KMS-11 (cell line): ENCODE measurements around the gene DBET.
"Not testable (repeated sequence)": the region's sequence is repeated elsewhere in the genome, so short reads cannot be mapped to it uniquely, and the experiment has no call there.

Source experiments
- H2AFZ ChIP-seq: fragments of 200-600 bp; sonication (generic); 2 replicates; pipeline ENCODE4 v1.6.1; 2016; ENCODE audit warnings: antibody characterized with exemption, mixed run types, low read depth
- H3K27ac ChIP-seq: fragments of 200-600 bp; sonication (generic); 2 replicates; pipeline ENCODE4 v1.6.1; 2016; ENCODE audit warnings: mild to moderate bottlenecking, mixed run types
- H3K27me3 ChIP-seq: fragments of 200-600 bp; sonication (generic); 2 replicates; pipeline ENCODE4 v1.6.1; 2017; ENCODE audit warnings: mild to moderate bottlenecking, low read depth, mixed run types, moderate library complexity; ENCODE audit not compliant: insufficient read depth
- H3K36me3 ChIP-seq: fragments of 200-600 bp; sonication (generic); 2 replicates; pipeline ENCODE4 v1.6.1; 2017; ENCODE audit warnings: mild to moderate bottlenecking, mixed run types; ENCODE audit not compliant: insufficient read depth
- H3K4me1 ChIP-seq: fragments of 200-600 bp; sonication (generic); 2 replicates; pipeline ENCODE4 v1.6.1; 2016; ENCODE audit warnings: mild to moderate bottlenecking, low read depth, mixed run types; ENCODE audit not compliant: poor library complexity, severe bottlenecking
- H3K4me2 ChIP-seq: fragments of 200-600 bp; sonication (generic); 2 replicates; pipeline ENCODE4 v1.7.0; 2016; ENCODE audit warnings: mild to moderate bottlenecking, mixed run types
- H3K4me3 ChIP-seq: fragments of 200-600 bp; sonication (generic); IDR thresholded peaks from 2 replicates; pipeline ENCODE4 v1.6.1; 2017; ENCODE audit warnings: low read depth, low read length, mixed read lengths; ENCODE audit not compliant: insufficient read depth
- H3K79me2 ChIP-seq: fragments of 200-600 bp; sonication (generic); 2 replicates; pipeline ENCODE4 v1.6.1; 2016; ENCODE audit warnings: low read depth, mixed run types; ENCODE audit not compliant: insufficient read depth
- H3K9ac ChIP-seq: fragments of 200-600 bp; sonication (generic); 2 replicates; pipeline ENCODE4 v1.6.1; 2016; ENCODE audit warnings: mild to moderate bottlenecking, mixed run types
- H4K20me1 ChIP-seq: fragments of 200-600 bp; sonication (generic); 2 replicates; pipeline ENCODE4 v1.6.1; 2016; ENCODE audit warnings: mild to moderate bottlenecking, mixed run types; ENCODE audit not compliant: insufficient read depth

The DBET gene

GRCh38 chr4:190049378-190050239 is 14.7 kb upstream of the DBET start:
- H3K4me2 ChIP-seq: not testable (repeated sequence)

GRCh38 chr4:190058997-190059396 is 5.3 kb upstream of the DBET start:
- H3K79me2 ChIP-seq, H2AFZ ChIP-seq, H3K4me3 ChIP-seq, H3K4me1 ChIP-seq, H3K4me2 ChIP-seq, H4K20me1 ChIP-seq, H3K27me3 ChIP-seq, H3K27ac ChIP-seq, H3K9ac ChIP-seq, H3K36me3 ChIP-seq: not testable (repeated sequence)

More at GRCh38 chr4:190049378-190050239, 14.7 kb upstream of the DBET start:
- H4K20me1 ChIP-seq, H3K36me3 ChIP-seq, H3K27me3 ChIP-seq, H2AFZ ChIP-seq, H3K4me3 ChIP-seq, H3K79me2 ChIP-seq, H3K9ac ChIP-seq, H3K4me1 ChIP-seq, H3K27ac ChIP-seq: not testable (repeated sequence)

GRCh38 chr4:190064805-190065204 is 503 bp downstream of the DBET start:
- not testable (repeated sequence) for H3K4me1 ChIP-seq, H2AFZ ChIP-seq, H3K27me3 ChIP-seq, H4K20me1 ChIP-seq, H3K79me2 ChIP-seq, H3K4me2 ChIP-seq, H3K9ac ChIP-seq, H3K27ac ChIP-seq, H3K36me3 ChIP-seq, H3K4me3 ChIP-seq

- H3K4me1 ChIP-seq, H3K27ac ChIP-seq, H4K20me1 ChIP-seq, H3K9ac ChIP-seq, H3K4me2 ChIP-seq, H3K4me3 ChIP-seq, H3K27me3 ChIP-seq, H3K36me3 ChIP-seq, H3K79me2 ChIP-seq, H2AFZ ChIP-seq: not testable (repeated sequence)
Measured at GRCh38 chr4:190068351-190068750, 4.0 kb downstream of the DBET start.

GRCh38 chr4:190093052-190093451 is 28.8 kb downstream of the DBET start:
- not testable (repeated sequence) for H3K4me3 ChIP-seq, H3K36me3 ChIP-seq, H3K4me1 ChIP-seq, H2AFZ ChIP-seq, H3K79me2 ChIP-seq, H3K9ac ChIP-seq, H3K27ac ChIP-seq, H4K20me1 ChIP-seq, H3K4me2 ChIP-seq, H3K27me3 ChIP-seq

- H2AFZ ChIP-seq, H3K4me1 ChIP-seq, H3K4me3 ChIP-seq, H3K9ac ChIP-seq, H3K36me3 ChIP-seq, H3K27ac ChIP-seq, H4K20me1 ChIP-seq, H3K4me2 ChIP-seq, H3K79me2 ChIP-seq, H3K27me3 ChIP-seq: not testable (repeated sequence)
Measured at GRCh38 chr4:190094031-190094430, 29.7 kb downstream of the DBET start.

- not testable (repeated sequence) for H2AFZ ChIP-seq, H3K4me2 ChIP-seq, H4K20me1 ChIP-seq, H3K79me2 ChIP-seq, H3K4me1 ChIP-seq, H3K4me3 ChIP-seq, H3K27me3 ChIP-seq, H3K9ac ChIP-seq, H3K27ac ChIP-seq, H3K36me3 ChIP-seq
Measured at GRCh38 chr4:190095335-190095734, 31.0 kb downstream of the DBET start.

- H3K79me2 ChIP-seq, H3K9ac ChIP-seq, H3K36me3 ChIP-seq, H3K4me3 ChIP-seq, H3K27me3 ChIP-seq, H2AFZ ChIP-seq, H3K4me1 ChIP-seq, H4K20me1 ChIP-seq, H3K4me2 ChIP-seq, H3K27ac ChIP-seq: not testable (repeated sequence)
Measured at GRCh38 chr4:190099605-190100004, 35.3 kb downstream of the DBET start.

- not testable (repeated sequence) for H4K20me1 ChIP-seq, H3K36me3 ChIP-seq, H3K4me3 ChIP-seq, H3K27ac ChIP-seq, H3K4me1 ChIP-seq, H3K27me3 ChIP-seq, H2AFZ ChIP-seq, H3K9ac ChIP-seq, H3K4me2 ChIP-seq, H3K79me2 ChIP-seq
Measured at GRCh38 chr4:190101525-190101924, 37.2 kb downstream of the DBET start.

- H3K4me3 ChIP-seq, H3K36me3 ChIP-seq, H3K4me2 ChIP-seq, H3K27ac ChIP-seq, H2AFZ ChIP-seq, H3K79me2 ChIP-seq, H3K4me1 ChIP-seq, H4K20me1 ChIP-seq, H3K9ac ChIP-seq, H3K27me3 ChIP-seq: not testable (repeated sequence)
Measured at GRCh38 chr4:190106191-190106590, 41.9 kb downstream of the DBET start.
